Neural cell (in vitro differentiated cells): ENCODE data around the gene DNAJC28.

ENCODE experiments used
- EP300 ChIP-seq: fragments of 450-650 bp; conservative IDR thresholded peaks from 2 replicates; pipeline ENCODE4 v1.6.1; 2014; ENCODE audit warnings: antibody characterized with exemption, mild to moderate bottlenecking, moderate library complexity; ENCODE audit not compliant: poor library complexity, severe bottlenecking
- EZH2 ChIP-seq: fragments of 200-600, 300-800 bp; shearing (Covaris generic), sonication (generic); IDR thresholded peaks from 2 replicates; pipeline ENCODE4 v1.6.1; 2014; ENCODE audit warnings: antibody characterized with exemption, low read length, borderline replicate concordance, mild to moderate bottlenecking; ENCODE audit not compliant: insufficient read depth, poor library complexity, severe bottlenecking
- MXI1 ChIP-seq: fragments of 450-650 bp; conservative IDR thresholded peaks from 2 replicates; pipeline ENCODE4 v1.6.1; 2014; ENCODE audit warnings: antibody characterized with exemption, mild to moderate bottlenecking; ENCODE audit not compliant: poor library complexity, severe bottlenecking
- POLR2AphosphoS5 ChIP-seq: IDR thresholded peaks from 2 replicates; pipeline ENCODE4 v1.6.1; 2012
- SMC3 ChIP-seq: fragments of 450-650 bp; conservative IDR thresholded peaks from 2 replicates; pipeline ENCODE4 v1.6.1; 2014; ENCODE audit warnings: antibody characterized with exemption, mild to moderate bottlenecking, moderate library complexity; ENCODE audit not compliant: poor library complexity
- TAF1 ChIP-seq: IDR thresholded peaks from 2 replicates; pipeline ENCODE4 v1.6.1; 2012; ENCODE audit warnings: low read depth
- TF ChIP-seq, protein P1 (sequence below): fragments of 450-650 bp; IDR thresholded peaks from 2 replicates; pipeline ENCODE4 v1.5.1; 2014; ENCODE audit warnings: antibody characterized with exemption, mild to moderate bottlenecking, moderate library complexity; ENCODE audit not compliant: poor library complexity, severe bottlenecking
- TF ChIP-seq, protein P2 (sequence below): IDR thresholded peaks from 2 replicates; pipeline ENCODE4 v1.6.1; 2012; ENCODE audit warnings: borderline replicate concordance

DNA sequence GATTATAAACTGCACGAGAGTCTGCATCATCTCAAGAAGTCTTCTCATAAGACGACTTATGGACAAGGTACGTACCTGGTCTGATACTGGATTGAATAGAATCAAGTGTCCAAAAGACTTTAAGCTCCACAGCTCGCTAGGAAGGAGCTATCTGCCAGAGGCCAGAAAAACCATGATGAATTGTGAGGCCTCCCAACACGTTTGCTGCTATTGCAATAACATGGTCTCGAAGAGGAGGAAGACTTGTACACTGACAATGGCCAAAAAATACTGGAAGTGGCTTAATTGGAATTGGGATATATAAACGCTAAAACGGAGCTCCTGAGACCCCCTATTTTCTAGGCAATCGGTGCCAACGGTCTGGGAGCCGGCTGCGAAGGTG lies 534 bp downstream of the DNAJC28 start:
- TF ChIP-seq POLR2AphosphoS5, result no peak
- TF ChIP-seq, protein P1, sequence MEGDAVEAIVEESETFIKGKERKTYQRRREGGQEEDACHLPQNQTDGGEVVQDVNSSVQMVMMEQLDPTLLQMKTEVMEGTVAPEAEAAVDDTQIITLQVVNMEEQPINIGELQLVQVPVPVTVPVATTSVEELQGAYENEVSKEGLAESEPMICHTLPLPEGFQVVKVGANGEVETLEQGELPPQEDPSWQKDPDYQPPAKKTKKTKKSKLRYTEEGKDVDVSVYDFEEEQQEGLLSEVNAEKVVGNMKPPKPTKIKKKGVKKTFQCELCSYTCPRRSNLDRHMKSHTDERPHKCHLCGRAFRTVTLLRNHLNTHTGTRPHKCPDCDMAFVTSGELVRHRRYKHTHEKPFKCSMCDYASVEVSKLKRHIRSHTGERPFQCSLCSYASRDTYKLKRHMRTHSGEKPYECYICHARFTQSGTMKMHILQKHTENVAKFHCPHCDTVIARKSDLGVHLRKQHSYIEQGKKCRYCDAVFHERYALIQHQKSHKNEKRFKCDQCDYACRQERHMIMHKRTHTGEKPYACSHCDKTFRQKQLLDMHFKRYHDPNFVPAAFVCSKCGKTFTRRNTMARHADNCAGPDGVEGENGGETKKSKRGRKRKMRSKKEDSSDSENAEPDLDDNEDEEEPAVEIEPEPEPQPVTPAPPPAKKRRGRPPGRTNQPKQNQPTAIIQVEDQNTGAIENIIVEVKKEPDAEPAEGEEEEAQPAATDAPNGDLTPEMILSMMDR, result no peak
- no peak for TF ChIP-seq SMC3
- TF ChIP-seq EP300, result no peak
- no peak for TF ChIP-seq MXI1
- TF ChIP-seq, protein P2, sequence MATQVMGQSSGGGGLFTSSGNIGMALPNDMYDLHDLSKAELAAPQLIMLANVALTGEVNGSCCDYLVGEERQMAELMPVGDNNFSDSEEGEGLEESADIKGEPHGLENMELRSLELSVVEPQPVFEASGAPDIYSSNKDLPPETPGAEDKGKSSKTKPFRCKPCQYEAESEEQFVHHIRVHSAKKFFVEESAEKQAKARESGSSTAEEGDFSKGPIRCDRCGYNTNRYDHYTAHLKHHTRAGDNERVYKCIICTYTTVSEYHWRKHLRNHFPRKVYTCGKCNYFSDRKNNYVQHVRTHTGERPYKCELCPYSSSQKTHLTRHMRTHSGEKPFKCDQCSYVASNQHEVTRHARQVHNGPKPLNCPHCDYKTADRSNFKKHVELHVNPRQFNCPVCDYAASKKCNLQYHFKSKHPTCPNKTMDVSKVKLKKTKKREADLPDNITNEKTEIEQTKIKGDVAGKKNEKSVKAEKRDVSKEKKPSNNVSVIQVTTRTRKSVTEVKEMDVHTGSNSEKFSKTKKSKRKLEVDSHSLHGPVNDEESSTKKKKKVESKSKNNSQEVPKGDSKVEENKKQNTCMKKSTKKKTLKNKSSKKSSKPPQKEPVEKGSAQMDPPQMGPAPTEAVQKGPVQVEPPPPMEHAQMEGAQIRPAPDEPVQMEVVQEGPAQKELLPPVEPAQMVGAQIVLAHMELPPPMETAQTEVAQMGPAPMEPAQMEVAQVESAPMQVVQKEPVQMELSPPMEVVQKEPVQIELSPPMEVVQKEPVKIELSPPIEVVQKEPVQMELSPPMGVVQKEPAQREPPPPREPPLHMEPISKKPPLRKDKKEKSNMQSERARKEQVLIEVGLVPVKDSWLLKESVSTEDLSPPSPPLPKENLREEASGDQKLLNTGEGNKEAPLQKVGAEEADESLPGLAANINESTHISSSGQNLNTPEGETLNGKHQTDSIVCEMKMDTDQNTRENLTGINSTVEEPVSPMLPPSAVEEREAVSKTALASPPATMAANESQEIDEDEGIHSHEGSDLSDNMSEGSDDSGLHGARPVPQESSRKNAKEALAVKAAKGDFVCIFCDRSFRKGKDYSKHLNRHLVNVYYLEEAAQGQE, result no peak
- TF ChIP-seq EZH2, result no peak
- TF ChIP-seq TAF1, result no peak
